GM12872 (cell line): ENCODE data around the gene ADAMTS17.

Experiments
- CTCF ChIP-seq: IDR thresholded peaks from 3 replicates; pipeline ENCODE4 v1.5.1; 2011; ENCODE audit warnings: low read depth, mild to moderate bottlenecking, low read length, moderate library complexity; ENCODE audit not compliant: insufficient read depth

Gene ADAMTS17

DNA sequence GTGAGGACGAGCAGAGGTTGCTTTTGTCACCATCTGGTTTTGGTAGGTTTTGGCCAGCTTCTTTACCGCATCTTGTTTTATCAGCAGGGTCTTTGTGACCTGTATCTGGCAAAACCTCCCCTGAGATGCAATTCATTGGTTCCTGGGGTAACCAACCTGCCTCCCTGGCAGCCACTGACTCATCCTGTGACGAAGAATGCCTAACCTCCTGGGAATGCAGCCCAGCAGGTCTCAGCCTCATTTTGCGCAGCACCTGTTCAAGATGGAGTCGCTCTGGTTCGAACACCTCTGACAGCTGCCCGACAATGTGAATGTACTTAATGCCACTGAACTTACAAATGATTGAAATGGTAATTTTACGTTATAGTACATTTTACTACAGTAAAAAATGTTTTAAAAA, 6.8 kb upstream of the ADAMTS17 start:
- no peak for TF ChIP-seq CTCF

DNA sequence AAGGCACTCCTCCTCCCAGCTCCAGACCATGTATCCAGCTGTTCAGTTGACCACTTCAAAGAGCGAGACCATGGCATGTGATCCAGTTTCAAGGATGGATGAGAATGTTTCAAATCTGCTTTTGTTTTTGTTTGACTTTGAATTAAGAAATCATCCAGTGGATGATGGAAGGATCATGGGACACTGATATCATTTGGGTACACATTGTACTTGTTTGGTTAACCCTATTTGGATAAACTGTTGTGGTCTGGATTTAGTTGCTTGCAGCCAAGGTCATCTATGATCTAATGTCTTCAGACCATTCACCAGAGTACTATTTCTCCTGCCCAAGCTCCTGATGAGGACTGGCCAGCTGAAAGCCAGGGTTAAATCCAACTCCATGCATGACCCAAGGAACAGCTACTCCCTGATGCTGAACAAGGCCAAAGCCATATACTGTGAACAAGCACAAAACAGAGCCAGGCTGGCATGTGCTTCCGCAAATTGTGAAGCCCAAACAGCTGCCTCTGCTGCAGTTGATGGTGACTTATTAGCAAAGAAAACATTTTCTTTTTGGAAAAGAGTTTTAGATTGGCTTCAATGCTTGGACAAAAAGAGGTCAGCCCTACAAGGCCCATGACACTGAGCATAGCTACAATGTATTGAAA, 5.2 kb upstream of the ADAMTS17 start:
- TF ChIP-seq CTCF = no peak

GRCh38 chr15:100345438-100345837, 3.7 kb upstream of the ADAMTS17 start:
- TF ChIP-seq CTCF = no peak

- TF ChIP-seq CTCF = no peak
These were observed 1.5 kb upstream of the ADAMTS17 start for GRCh38 chr15:100343251-100343650.

DNA sequence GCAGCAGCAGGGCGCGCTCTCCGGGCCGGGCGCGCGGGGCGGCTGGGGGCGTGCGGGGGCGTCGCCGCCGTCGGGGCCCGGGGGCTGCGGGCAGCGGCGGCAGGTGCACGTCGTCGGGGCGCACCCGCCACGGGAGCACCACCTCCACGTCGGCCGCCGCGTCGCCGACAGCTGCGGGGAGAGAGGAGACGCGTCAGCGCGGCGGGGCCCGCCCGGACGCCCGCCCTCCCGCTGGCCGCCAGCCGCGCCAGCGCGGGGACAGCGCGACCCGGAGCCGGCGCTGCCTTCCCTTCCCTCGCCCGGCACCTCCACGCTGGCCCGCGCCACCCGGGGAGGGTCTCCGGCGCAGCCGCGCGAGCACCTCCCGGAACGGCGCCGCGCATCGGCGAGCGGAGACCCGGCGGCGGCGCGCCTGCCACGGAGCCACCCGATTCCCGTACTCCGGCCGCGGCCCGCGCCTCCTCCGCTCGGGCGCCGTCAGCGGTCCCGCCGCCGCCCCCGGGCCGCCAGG, 481 bp downstream of the ADAMTS17 start:
- TF ChIP-seq CTCF = no peak

DNA sequence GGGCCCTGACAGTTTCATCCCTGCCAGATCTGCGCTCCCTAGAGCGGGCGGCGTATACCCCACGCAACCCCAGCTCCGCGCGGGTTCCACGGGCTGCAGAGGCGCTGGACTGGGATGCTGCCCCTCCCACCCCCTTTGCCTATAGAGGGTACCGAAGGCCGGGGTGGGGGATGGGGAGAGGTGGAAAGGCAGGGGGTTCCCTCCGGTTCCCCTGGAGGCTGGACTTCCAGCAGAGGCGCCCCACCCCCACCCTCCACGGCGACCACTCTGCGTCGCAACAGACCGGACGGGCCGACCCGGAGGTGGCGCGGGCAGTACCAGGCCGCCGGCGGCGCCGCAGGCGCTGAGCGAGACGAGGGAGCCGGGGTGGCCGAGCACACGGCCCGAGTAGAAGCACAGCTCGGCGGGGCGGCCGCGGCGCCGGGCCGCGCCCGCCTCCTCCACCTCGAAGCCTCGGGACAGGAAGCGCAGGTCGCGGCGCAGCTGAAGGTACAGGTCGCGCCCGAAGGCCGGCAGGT, 995 bp downstream of the ADAMTS17 start:
- no peak for TF ChIP-seq CTCF

- no peak for TF ChIP-seq CTCF
These were observed 1.8 kb downstream of the ADAMTS17 start for GRCh38 chr15:100339999-100340398.
